Suppressor macrophage treated with lipopolysaccharide for 4 hours (primary cell): ENCODE results near the gene PIGM.
"Not testable (repeated sequence)": the region's sequence is repeated elsewhere in the genome, so short reads cannot be mapped to it uniquely, and the experiment has no call there.

Source experiments
- DNase-seq: peaks from one replicate; pipeline ENCODE4 v3.0.0-alpha.2; 2020

PIGM gene

GRCh38 chr1:160058087-160058486 is 26.3 kb upstream of the PIGM start:
- DNase-seq, result peak; percentile 18

GRCh38 chr1:160056648-160057169 is 24.9 kb upstream of the PIGM start:
- no peak for DNase-seq

GRCh38 chr1:160053548-160054365 is 22.0 kb upstream of the PIGM start:
- no peak for DNase-seq

- DNase-seq, result no peak
Measured at GRCh38 chr1:160052936-160053335, 21.1 kb upstream of the PIGM start.

- no peak for DNase-seq
Measured at GRCh38 chr1:160050619-160051018, 18.8 kb upstream of the PIGM start.

GRCh38 chr1:160050182-160050581 is 18.4 kb upstream of the PIGM start:
- DNase-seq, result not testable (repeated sequence)

GRCh38 chr1:160049101-160049500 is 17.3 kb upstream of the PIGM start:
- no peak for DNase-seq

GRCh38 chr1:160048335-160048734 is 16.5 kb upstream of the PIGM start:
- no peak for DNase-seq

- no peak for DNase-seq
Measured at GRCh38 chr1:160047111-160047991, 15.6 kb upstream of the PIGM start.

GRCh38 chr1:160046494-160047110 is 14.8 kb upstream of the PIGM start:
- DNase-seq, result peak; percentile 61

- DNase-seq, result no peak
Measured at GRCh38 chr1:160045653-160046052, 13.9 kb upstream of the PIGM start.

GRCh38 chr1:160043543-160043942 is 11.8 kb upstream of the PIGM start:
- DNase-seq, result no peak

GRCh38 chr1:160040476-160040875 is 8.7 kb upstream of the PIGM start:
- DNase-seq, result no peak

- DNase-seq, result peak; percentile 16
Measured at GRCh38 chr1:160032165-160032820, 503 bp upstream of the PIGM start.

GRCh38 chr1:160030657-160031364 is 979 bp downstream of the PIGM start:
- DNase-seq, result no peak

- no peak for DNase-seq
Measured at GRCh38 chr1:160028426-160028825, 3.4 kb downstream of the PIGM start.

GRCh38 chr1:160025314-160025713 is 6.5 kb downstream of the PIGM start:
- no peak for DNase-seq

GRCh38 chr1:160024195-160024905 is 7.4 kb downstream of the PIGM start:
- no peak for DNase-seq

- DNase-seq, result no peak
Measured at GRCh38 chr1:160022330-160023310, 9.2 kb downstream of the PIGM start.
